Mucosa of rectum (tissue), 2 donors: ENCODE results near the gene PABPC3.

ENCODE experiments used
- H3K27ac ChIP-seq, 2 donors: one replicate each; pipeline ENCODE4 v1.7.0; 2013; ENCODE audit warnings: inconsistent platforms in 2 of 2, low read depth in 2 of 2, low read length in 2 of 2
- H3K27me3 ChIP-seq, 2 donors: one replicate each; pipeline ENCODE4 v1.7.0; 2013; ENCODE audit warnings: low read length in 2 of 2; ENCODE audit not compliant: control insufficient read depth in 2 of 2, insufficient read depth in 2 of 2
- H3K36me3 ChIP-seq, 2 donors: one replicate each; pipeline ENCODE4 v1.7.0; 2013; ENCODE audit warnings: low read length in 2 of 2; ENCODE audit not compliant: control insufficient read depth in 2 of 2, insufficient read depth in 2 of 2
- H3K4me1 ChIP-seq, 2 donors: one replicate each; pipeline ENCODE4 v1.7.0; 2013; ENCODE audit warnings: low read length in 2 of 2, mild to moderate bottlenecking in 1 of 2; ENCODE audit not compliant: control insufficient read depth in 2 of 2, insufficient read depth in 2 of 2
- H3K4me3 ChIP-seq, 2 donors: one replicate each; pipeline ENCODE4 v1.7.0; 2013; ENCODE audit warnings: low read length in 2 of 2
- H3K9ac ChIP-seq, 2 donors: one replicate each; pipeline ENCODE4 v1.7.0; 2013; ENCODE audit warnings: low read length in 2 of 2, low read depth in 1 of 2, mild to moderate bottlenecking in 1 of 2
- H3K9me3 ChIP-seq, 2 donors: one replicate each; pipeline ENCODE4 v1.7.0; 2013; ENCODE audit warnings: low read length in 2 of 2; ENCODE audit not compliant: control insufficient read depth in 2 of 2
- donor health status: healthy.
- donor health status: Normal muscosa, but diverticular disease.

PABPC3 gene

GRCh38 chr13:25068810-25069209 is 27.1 kb upstream of the PABPC3 start:
- H3K4me1 ChIP-seq = no peaks in the 10 kb centered on the region
- peaks cover 0 to 2% of the 10 kb centered on the region in 2 donors for H3K27me3 ChIP-seq
- H3K9me3 ChIP-seq = no peaks in the 10 kb centered on the region
- H3K36me3 ChIP-seq = no peaks in the 10 kb centered on the region
- no peak overlapping the region for H3K27ac ChIP-seq
- H3K9ac ChIP-seq = no peak overlapping the region
- no peak overlapping the region for H3K4me3 ChIP-seq

GRCh38 chr13:25069236-25069635 is 26.7 kb upstream of the PABPC3 start:
- Histone ChIP-seq H3K36me3 (no peaks in the 10 kb centered on the region), H3K9me3 (no peaks in the 10 kb centered on the region), H3K9ac (no peak overlapping the region), H3K27ac (no peak overlapping the region), H3K4me3 (no peak overlapping the region), H3K4me1 (no peaks in the 10 kb centered on the region), H3K27me3 (peaks cover 0 to 2% of the 10 kb centered on the region in 2 donors)

GRCh38 chr13:25069911-25070310 is 26.0 kb upstream of the PABPC3 start:
- Histone ChIP-seq H3K27ac (no peak overlapping the region), H3K4me3 (no peak overlapping the region), H3K4me1 (no peaks in the 10 kb centered on the region), H3K27me3 (peaks cover 0 to 2% of the 10 kb centered on the region in 2 donors), H3K9me3 (no peaks in the 10 kb centered on the region), H3K9ac (no peak overlapping the region), H3K36me3 (no peaks in the 10 kb centered on the region)

GRCh38 chr13:25080773-25081172 is 15.2 kb upstream of the PABPC3 start:
- H3K4me1 ChIP-seq = no peaks in the 10 kb centered on the region
- no peak overlapping the region for H3K27ac ChIP-seq
- H3K9me3 ChIP-seq = no peaks in the 10 kb centered on the region
- no peak overlapping the region for H3K9ac ChIP-seq
- no peaks in the 10 kb centered on the region for H3K36me3 ChIP-seq
- H3K27me3 ChIP-seq = peaks cover 0 to 2% of the 10 kb centered on the region in 2 donors
- H3K4me3 ChIP-seq = no peak overlapping the region

- H3K4me1 ChIP-seq = no peaks in the 10 kb centered on the region
- no peak overlapping the region for H3K9ac ChIP-seq
- peaks cover 0 to 2% of the 10 kb centered on the region in 2 donors for H3K27me3 ChIP-seq
- no peaks in the 10 kb centered on the region for H3K9me3 ChIP-seq
- H3K36me3 ChIP-seq = no peaks in the 10 kb centered on the region
- no peak overlapping the region for H3K4me3 ChIP-seq
- H3K27ac ChIP-seq = no peak overlapping the region
These were observed 11.8 kb upstream of the PABPC3 start for GRCh38 chr13:25084096-25084495.

- no peak overlapping the region for H3K9ac ChIP-seq
- H3K27me3 ChIP-seq = peaks cover 0 to 2% of the 10 kb centered on the region in 2 donors
- H3K4me3 ChIP-seq = no peak overlapping the region
- H3K4me1 ChIP-seq = no peaks in the 10 kb centered on the region
- no peak overlapping the region for H3K27ac ChIP-seq
- H3K9me3 ChIP-seq = no peaks in the 10 kb centered on the region
- H3K36me3 ChIP-seq = no peaks in the 10 kb centered on the region
These were observed 10.7 kb upstream of the PABPC3 start for GRCh38 chr13:25085125-25085742.

GRCh38 chr13:25088562-25089221 is 7.2 kb upstream of the PABPC3 start:
- Histone ChIP-seq H3K36me3 (no peaks in the 10 kb centered on the region), H3K27ac (no peak overlapping the region), H3K27me3 (peaks cover 0 to 2% of the 10 kb centered on the region in 2 donors), H3K9ac (no peak overlapping the region), H3K4me1 (no peaks in the 10 kb centered on the region), H3K9me3 (no peaks in the 10 kb centered on the region), H3K4me3 (no peak overlapping the region)

GRCh38 chr13:25097426-25097825 is 1.5 kb downstream of the PABPC3 start:
- Histone ChIP-seq H3K4me3 (no peak overlapping the region), H3K9ac (no peak overlapping the region), H3K27me3 (peaks cover 3 to 9% of the 10 kb centered on the region in 2 donors), H3K4me1 (no peaks in the 10 kb centered on the region), H3K9me3 (no peaks in the 10 kb centered on the region), H3K36me3 (no peaks in the 10 kb centered on the region), H3K27ac (no peak overlapping the region)

- Histone ChIP-seq H3K4me1 (no peaks in the 10 kb centered on the region), H3K9ac (no peak overlapping the region), H3K27ac (no peak overlapping the region), H3K36me3 (no peaks in the 10 kb centered on the region), H3K9me3 (no peaks in the 10 kb centered on the region), H3K27me3 (peaks cover 3 to 4% of the 10 kb centered on the region in 2 donors), H3K4me3 (no peak overlapping the region)
These were observed 7.8 kb downstream of the PABPC3 start for GRCh38 chr13:25103711-25104110.

GRCh38 chr13:25109341-25109740 is 13.4 kb downstream of the PABPC3 start:
- Histone ChIP-seq H3K9ac (no peak overlapping the region), H3K9me3 (no peaks in the 10 kb centered on the region), H3K36me3 (no peaks in the 10 kb centered on the region), H3K4me1 (no peaks in the 10 kb centered on the region), H3K27me3 (no peaks in the 10 kb centered on the region), H3K4me3 (no peak overlapping the region), H3K27ac (no peak overlapping the region)
